ELF-1 (cell line): ENCODE measurements around the gene KIAA1671.

Experiments
- DNase-seq: peaks from one replicate; pipeline ENCODE4 v3.0.0-alpha.2; 2016; ENCODE audit warnings: low read depth, low spot score

Gene KIAA1671

DNA sequence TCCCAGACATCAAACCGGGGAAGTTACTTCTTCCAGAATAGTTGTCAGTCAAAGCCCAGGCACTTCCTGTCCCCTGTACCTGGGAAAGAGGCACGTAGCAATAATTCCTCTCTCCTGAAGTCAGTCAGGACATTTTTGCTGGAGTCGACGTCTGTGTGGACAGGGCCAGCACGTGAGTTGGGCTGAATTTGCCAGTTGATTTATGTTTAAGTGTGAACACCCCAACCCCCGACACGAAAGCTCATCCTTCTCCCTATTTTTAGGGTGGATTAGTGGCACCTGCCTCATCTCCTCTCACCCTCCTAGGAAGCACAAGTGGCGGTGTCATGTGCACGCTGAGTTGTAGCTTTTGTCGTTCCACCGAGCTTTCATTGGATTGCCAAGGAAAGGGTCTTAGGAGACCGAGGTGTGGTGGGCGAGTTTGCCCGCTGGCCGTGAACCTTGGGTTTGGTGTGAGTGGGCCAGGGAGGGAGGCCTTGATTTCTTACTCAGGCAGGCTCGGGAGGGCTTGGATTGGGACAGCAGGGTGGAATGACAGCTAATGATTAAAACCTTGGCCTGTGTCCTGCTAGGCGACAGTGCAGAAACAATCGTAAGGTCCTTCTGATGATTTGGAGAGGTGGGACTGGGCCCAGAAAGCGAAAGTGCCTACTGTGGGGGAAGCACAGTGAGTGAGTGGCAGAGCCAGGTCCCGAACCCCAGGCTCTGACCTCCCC is 160.2 kb downstream of the KIAA1671 start:
- DNase-seq, result no peak

DNA sequence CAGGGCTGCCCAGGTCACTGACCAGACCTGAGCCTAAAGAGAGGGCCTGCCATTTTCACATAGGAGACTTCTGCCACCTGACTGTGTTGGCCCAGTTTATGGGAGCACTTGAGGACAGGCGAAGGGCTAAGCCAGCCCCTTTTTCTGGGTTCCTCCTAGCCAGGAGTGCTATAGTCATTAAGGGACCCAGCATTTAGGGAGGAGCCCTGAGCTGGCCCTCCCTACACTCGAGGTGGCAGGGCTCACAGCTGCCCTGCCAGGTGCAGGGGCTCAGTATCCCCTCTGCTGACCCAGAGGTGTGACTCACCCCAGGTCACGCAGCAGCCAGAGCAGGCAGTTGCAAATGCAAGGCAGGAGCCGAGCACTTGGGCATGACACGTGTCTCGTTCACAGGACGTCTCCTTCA is 160.8 kb downstream of the KIAA1671 start:
- no peak for DNase-seq

DNA sequence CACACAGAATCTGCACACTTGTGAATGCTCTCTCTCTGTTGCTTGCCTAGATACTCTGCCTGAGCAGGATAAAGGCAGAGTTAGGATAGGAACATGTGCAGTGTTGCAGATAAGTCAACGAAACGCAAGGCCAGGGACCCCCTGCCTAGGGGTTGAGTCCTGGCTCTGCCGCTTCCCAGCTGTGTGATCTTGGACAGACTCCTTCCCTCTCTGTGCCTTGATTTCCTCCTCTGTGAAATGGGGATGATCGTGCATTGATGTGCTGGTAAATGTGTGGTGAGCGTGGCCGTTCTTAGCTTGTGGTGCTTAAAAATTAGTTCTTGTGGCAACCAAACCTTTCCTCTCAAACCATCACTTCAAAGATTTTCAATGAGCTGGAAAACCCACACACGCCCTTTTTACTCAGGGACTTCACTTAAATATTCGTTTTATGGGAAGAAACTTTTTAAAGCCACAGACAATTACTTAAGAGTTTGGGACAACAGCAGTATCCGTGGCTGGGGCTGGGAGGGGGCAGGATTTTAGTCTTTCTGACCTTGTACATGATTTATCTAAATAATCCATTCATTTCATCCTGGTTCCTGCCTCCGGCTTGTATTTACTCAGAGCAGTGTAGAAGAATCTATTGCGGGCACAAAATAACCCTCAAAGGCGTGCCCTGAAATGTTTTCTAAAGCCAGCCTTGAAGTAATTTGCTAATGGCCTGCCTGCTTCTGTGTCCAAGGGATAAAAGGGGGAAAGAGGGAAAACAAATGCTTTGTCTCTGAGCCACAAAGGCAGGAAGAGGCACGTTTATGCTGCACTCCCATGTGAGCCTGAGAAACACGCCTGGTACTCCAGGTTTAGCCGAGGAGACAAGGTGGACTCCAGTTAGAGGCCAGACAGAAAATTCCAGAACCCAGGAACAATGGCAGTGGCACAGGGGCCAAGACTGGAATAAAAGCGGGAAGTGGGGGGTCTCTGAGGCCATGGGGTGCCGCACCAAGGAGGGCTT is 162.2 kb downstream of the KIAA1671 start:
- no peak for DNase-seq

DNA sequence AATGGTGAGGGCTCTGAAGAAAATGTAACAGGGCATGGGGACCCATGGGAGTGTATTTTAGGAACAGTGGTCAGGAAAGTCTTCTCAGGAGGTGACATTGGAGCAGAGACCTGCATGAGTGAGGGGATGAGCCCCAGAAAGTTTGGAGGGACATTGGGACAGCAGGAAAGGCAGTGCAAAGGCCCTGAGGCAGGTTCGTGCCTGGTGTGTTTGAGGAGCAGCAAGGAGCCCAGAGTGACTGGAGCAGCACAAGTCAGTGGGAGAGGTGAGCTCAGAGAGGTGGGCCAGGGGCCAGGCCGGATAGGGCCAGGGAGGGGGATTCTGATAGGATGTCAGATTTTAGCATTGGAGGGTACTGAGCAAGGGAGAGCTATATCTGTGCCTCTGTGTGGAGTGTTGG is 167.1 kb downstream of the KIAA1671 start:
- DNase-seq, result no peak

DNA sequence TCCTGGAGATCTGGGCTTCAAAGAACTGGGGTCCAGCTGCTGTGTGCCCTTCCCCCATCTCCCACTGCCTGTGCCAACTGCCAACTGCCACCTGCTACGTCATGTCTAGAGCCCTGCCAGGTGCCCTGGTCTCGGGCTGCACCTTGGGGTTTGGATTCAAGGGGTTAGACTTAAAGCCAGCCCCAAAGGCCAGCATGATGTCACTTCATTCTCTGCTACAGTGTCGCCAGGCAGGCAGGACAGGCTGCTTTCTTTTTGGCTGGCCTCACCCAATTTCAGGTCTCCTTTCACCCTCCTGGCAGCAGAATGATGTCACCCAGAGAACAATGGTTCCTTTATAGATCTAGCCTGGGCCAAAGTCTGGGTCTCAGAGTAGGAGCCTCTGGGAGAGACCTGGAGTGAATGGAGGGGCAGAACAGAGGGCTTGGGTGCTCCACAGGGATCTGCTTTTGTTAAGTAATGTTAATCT is 167.6 kb downstream of the KIAA1671 start:
- peak; percentile 39 for DNase-seq

DNA sequence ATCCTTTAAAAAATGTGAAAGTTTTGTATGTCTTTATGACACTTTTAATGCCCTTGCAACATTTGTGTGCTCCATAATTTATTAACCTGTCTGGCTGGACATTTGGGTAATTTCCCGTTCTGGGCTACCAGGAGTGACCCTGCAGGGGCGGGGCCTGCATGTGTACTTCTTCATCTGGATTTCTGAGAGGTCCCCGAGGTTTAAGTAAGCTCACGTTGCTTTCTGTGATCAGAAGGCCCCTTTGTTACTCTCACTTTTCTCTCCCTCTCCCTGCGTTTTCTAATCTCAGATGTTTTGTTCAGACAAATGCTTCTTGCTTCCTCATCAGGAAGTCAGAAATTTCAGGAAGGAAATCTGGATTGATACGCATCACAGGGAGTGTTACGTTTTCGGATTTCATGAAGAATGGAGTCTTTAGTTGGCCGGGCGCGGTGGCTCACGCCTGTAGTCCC is 168.3 kb downstream of the KIAA1671 start:
- no peak for DNase-seq

DNA sequence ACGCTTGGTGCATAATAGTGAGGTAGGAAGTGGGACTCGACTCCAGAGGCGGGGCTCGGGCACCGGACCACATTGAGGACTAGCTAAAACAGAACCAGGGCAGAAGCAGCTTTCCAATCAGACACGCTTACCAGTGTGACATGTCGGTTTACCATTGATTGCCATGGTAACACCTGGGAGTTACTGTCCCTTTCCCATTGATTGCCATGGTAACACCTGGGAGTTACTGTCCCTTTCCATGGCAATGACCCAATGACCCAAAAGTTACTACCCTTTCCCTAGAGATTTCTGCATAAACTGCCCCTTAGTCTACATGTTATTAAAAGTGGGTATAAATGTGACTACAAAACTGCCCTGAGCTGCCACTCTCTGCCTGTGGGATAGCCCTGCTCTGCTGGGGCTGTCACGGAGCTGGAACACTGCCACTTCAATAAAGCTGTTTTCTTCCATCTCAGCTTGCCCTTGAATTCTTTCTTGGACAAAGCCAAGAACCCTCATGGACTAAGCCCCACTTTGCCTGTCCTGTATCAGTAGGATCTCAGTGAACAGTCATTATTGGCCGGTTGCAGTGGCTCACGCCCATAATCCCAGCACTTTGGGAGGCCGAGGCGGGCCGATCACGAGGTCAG is 169.7 kb downstream of the KIAA1671 start:
- DNase-seq, result no peak

DNA sequence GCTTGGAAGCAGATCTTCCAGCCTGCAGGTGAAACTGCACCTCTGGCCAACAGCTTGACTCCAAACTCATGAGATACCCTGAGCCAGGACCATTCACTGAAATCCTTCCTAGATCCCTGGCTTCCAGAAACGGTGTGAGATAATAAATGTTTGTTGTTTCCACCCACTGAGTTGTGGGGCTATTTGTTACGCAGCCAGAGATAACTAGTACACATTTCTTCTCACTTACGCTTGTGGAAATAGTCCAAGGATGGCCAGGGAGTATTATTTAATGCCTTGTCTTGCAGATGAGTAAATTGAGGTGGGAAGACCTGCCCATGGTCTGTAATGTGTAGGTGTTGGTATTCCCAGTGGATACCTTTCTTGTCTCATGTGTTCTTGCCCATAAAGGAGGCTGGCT is 171.2 kb downstream of the KIAA1671 start:
- no peak for DNase-seq

DNA sequence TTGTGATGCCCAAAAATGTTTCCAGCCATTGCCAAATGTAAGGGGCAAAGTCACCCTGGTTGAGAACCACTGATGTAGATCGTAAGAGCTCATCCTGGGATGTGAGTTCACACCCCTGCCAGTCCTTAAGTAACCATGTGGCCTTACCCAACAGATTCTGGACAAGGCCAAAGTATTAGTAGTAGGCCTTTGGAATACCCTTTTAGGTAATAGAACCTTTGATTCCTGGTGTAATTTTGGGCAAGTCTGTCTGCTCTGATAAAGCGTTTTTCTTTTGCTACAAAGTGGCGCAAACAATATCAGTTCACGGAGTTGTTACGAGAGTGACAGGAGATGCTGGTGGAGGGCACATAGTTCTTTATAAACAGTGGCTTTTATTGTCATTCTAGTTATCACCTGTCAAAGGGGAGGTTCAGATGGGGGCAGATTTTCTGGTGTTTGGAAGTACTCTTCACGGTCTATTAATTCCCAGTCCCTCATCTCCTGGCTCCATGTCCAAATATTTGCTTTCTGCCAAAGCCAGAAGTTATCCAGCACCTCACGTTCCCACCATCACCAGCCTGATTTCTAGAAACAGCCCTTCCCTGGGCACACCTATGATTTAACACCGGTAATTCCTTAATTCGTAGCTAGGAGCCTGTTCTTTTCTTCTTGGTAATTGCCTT is 173.3 kb downstream of the KIAA1671 start:
- DNase-seq, result no peak

DNA sequence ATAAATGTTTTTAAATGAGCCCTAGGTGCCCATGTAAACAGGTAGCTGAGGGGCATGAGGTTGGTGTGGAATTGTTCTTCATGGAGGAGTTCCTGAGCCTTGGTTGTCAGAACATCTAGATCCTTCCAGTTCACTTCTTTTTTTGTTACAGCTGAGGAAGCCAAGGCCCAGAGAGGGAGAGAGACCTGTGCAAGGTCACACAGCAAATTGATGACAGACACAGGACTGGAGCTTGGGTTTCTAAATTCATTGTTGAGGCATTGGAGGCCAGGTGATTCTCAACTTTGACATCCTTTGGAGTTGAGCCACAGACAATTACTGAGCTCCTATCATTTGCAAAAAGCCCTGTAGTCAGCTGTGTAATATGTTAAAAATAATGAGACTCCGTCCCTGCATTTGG is 174.0 kb downstream of the KIAA1671 start:
- no peak for DNase-seq

DNA sequence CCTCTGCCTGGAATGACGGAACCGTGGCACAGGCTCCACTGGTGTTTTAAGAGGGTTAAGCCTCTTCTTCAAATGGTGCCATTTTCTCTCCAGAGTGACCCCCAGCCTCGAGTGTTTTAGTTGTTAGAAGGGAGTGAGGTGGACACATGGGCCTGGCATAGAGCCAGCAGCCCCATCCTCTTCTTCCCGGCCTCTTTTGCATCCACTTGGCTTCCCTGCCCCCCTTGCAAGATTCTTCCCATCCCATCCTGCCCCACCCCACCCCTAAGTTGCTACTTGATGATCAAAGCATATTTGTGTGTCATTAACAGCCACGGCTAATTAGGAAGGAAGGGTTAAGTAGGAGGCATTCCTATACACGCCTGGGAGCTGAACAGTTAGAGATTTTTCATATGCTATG is 174.8 kb downstream of the KIAA1671 start:
- DNase-seq, result no peak

DNA sequence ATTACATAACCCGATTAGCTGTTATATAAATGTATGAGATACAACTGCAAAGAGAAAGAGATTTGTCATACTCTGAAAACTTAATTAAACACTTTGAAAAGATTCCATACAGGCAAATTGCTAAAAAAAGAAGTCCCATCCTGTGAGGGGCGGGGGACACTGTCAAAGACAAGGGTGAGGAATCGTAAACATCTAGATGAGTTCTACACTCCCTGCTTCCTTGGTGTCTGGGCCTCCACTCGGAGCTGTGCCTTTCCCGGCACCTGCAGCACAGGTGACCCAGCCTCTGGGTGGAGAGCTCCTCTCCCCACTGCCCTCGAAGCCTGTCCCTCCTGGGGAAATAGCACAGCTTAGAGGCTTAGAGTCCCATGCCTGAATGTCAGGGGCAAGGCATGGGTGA is 177.9 kb downstream of the KIAA1671 start:
- DNase-seq, result no peak

DNA sequence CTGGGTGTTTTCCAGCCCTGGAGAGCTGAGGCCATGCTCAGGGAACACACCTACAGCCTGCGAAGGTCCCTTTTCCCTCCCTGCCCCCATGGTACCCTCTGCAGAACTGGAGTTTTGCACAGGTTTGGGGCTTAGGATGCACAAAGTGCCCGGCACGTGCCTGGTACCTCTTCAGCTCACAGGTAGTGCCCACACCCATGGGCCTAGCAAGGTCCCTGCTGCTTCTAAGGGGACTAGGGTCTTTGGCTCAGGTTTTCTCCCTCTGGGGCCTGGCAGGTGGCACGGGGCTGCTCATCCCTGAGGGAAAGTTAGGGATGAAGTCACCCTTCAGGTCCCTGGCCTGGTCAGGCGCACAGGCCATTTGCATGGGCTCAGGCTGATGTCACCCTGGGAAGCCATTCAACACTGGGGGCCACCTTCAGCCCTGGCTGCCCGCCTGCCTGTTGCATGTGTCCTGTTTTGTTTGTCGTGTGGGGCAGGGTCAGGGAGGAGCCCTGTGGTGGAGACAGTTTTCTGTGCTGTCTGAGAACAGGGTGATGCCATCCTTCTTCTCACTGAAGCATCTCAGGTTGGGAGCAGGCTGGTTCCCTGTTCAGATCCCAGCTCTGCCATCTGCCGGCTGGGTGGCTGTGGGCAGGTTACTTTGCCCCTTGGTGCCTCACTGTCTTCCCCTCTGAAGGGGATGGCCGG is 178.8 kb downstream of the KIAA1671 start:
- no peak for DNase-seq

DNA sequence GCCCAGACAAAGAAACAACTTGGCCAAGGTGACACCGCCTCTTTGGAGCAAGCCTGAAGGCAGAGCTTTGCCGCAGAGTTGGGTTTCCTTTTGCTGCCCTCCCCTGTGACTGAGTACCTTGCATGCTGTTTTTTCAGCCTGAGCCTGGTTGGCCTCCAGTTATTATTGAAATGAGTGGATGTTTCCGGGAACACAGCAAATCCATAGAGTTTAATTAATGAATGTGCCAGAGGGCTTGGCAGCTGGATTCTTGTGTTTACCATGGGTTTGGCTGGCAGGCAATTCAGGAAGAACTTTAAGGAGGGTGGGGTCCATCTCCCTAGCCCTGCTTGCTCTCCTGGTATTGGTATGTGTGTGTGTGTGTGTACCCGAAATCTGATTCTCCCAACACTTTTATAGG is 181.5 kb downstream of the KIAA1671 start:
- DNase-seq, result no peak

DNA sequence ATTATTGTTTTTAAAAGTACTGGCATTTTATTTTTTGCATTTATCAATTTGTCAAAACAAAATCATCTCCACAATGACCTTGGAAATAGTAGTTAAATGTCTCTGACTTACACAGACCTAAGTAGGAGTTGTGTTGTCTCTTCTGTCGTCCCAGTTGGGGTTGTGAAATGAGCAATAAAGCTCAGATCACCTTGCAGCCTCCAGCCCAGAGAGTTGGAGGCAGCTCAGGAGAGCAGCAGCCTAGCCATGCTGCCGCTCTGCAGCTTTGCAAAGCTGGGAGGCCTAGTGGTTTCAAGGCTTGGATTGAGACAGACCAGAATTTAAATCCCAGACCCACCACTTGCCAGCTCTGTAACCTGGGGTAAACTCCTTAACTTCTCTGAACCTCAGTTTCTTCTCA is 181.9 kb downstream of the KIAA1671 start:
- DNase-seq, result no peak

DNA sequence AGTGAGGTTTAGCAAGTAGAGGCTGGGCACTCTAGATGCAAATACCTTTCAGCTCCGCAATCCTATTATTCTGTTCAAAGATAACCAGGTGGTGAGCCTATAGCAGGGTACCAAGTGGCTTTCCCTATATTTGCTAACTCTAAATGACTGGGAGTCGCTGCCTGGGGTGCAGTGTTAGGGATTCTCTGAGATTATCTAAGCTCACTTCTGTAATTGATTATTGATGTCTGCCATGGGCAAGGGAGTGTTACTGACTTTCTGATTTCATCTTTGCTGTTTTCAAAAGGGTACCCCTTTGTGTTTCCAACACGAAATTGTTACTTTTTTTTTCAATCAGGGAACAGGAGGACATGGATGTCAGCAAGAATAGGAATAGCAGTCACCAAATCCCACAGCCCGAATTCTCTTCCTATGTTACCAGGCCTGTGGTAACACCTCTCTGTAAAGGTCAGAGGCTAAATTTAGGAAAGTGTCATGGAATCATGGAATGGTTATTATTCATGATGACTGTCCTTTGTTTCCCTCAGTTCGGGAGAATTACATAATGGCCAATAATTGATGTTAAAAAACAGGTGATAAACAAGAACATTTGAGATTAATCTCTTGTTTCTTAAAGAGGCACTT is 184.5 kb downstream of the KIAA1671 start:
- DNase-seq, result no peak

DNA sequence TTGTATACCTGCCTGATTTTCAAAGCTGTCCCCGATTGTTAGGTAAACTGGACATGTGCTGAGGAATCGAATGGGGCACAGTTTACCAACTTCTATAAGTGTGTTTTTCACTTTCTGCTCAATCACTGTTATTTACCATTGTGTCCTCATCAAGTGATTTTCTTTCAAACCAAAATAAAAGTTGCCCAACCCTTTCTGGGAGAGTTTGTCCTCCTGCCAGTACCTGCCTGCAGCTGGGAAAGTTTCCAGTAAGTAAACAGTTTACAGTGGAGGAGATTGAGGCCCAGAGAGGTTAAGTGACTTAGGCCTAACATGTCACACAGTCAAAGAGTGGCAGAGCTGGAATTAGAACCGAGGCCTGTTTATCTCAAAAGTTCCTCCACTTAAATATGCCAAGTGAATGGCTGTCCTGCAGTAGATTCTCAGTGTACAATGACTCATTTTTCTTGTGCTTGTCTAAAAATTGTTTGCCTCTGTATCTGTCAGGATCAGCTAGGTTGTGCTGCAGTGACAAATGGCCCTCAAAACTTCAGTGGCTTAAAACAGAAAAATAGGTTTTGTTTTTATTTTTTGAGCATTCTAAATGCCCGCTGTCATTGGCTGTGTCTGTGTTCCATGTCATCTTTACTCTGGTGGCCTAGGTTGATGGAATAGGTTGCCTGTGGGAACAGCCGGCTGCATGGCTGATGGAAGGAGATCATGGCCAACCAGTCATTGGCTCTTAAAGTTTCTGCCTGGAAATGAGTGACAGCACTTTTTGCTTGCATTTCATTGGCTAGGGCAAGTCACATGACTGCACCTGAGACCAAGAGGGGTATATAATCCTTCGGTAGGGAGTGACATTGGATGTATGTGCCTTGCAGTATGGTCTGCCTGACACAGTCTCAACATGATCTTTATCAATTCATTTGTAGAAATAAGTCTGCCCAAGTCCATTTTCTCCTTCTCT is 185.3 kb downstream of the KIAA1671 start:
- DNase-seq, result no peak

DNA sequence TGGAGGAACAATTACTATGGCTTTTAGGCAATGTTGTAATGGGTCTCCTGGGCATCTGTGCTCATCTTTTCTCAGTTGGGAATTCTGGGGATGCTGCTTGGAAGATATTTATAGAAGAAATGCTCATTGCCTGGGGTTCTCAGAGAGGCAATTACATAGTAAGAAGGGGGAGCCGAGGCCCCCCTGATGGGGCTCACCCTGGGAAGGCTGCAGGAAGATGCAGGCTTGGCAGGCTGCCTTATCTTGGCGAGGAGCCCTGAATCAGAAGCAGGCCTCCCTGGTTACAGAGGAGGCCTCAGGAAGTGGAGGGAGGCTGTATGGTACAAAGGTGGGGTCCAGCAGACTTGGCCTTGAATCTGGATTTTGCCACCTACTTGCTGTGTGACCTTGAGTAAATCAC is 186.5 kb downstream of the KIAA1671 start:
- no peak for DNase-seq

DNA sequence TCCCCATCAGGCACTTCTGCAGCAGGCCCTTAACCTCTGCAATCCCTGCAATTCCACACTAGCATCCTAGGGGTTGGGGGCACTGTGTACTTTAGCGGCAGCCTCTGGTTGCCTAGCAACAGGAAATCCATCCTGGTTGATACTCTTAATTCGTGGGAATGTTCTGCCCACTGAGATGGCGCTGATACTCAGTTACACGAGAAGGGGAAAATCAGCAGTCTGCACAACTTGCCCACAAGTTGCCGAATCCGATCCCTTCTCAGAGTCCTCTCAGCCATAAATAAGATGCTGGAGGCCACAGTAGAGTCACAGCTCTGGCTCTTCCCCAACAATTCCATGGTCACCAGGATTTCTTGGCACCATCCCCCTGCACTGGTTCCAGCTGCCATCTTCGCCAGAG is 189.6 kb downstream of the KIAA1671 start:
- DNase-seq, result peak; percentile 23
